WTC11 (cell line): ENCODE measurements around the gene SYT13.

Source experiments
- ATF2 ChIP-seq: sonication (generic); formaldehyde crosslinking; IDR thresholded peaks from 2 replicates; pipeline ENCODE4 v1.8.1; 2022; ENCODE audit warnings: low read depth, missing genetic modification reagents, borderline replicate concordance
- FOXK1 ChIP-seq: sonication (generic); formaldehyde crosslinking; IDR thresholded peaks from 2 replicates; pipeline ENCODE4 v1.8.0; 2022; ENCODE audit warnings: mild to moderate bottlenecking, moderate library complexity, missing genetic modification reagents
- FOXP4 ChIP-seq: sonication (generic); formaldehyde crosslinking; IDR thresholded peaks from 2 replicates; pipeline ENCODE4 v1.8.0; 2022; ENCODE audit warnings: mild to moderate bottlenecking, missing genetic modification reagents
- GABPB1 ChIP-seq: sonication (generic); formaldehyde crosslinking; IDR thresholded peaks from 2 replicates; pipeline ENCODE4 v1.8.1; 2023; ENCODE audit warnings: mild to moderate bottlenecking, missing genetic modification reagents
- SMAD3 ChIP-seq: sonication (generic); formaldehyde crosslinking; IDR thresholded peaks from 2 replicates; pipeline ENCODE4 v1.8.0; 2022; ENCODE audit warnings: missing genetic modification reagents, mild to moderate bottlenecking, borderline replicate concordance
- TF ChIP-seq, protein P1 (sequence below): fragments of 200-600 bp; IDR thresholded peaks from 2 replicates; pipeline ENCODE4 v1.8.0; 2022; ENCODE audit warnings: antibody characterized with exemption

DNA sequence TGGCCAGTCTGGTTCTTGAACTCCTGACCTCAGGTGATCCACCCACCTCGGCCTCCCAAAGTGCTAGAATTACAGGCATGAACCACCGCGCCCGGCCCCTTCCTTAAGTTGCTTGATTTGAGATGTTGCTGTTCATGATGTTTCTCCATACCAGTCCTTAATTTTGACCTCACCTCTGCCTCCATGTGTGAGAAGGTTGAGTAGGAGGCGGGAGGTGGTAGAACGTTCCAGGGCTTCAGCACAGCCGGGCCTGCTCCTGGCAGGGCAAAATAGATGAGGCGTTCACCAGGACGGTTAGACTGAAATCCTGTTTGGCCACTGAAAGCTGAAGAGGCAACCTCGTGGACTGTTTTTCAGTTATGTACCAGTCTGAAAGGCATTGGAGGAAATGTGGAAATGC lies 48.3 kb upstream of the SYT13 start:
- TF ChIP-seq FOXK1 (no peak), GABPB1 (CRISPR knock-in tag) (no peak), SMAD3 (CRISPR knock-in tag) (no peak), ATF2 (no peak), FOXP4 (no peak)
- TF ChIP-seq, protein P1, sequence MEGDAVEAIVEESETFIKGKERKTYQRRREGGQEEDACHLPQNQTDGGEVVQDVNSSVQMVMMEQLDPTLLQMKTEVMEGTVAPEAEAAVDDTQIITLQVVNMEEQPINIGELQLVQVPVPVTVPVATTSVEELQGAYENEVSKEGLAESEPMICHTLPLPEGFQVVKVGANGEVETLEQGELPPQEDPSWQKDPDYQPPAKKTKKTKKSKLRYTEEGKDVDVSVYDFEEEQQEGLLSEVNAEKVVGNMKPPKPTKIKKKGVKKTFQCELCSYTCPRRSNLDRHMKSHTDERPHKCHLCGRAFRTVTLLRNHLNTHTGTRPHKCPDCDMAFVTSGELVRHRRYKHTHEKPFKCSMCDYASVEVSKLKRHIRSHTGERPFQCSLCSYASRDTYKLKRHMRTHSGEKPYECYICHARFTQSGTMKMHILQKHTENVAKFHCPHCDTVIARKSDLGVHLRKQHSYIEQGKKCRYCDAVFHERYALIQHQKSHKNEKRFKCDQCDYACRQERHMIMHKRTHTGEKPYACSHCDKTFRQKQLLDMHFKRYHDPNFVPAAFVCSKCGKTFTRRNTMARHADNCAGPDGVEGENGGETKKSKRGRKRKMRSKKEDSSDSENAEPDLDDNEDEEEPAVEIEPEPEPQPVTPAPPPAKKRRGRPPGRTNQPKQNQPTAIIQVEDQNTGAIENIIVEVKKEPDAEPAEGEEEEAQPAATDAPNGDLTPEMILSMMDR = no peak
